A204.1 (cell line): ENCODE data around the gene TMEM248.
"Not testable (repeated sequence)": the region's sequence is repeated elsewhere in the genome, so short reads cannot be mapped to it uniquely, and the experiment has no call there.

Experiments used
- FAIRE-seq: peaks from 2 replicates; lab custom pipeline; 2012; peaks lifted over from hg19 to GRCh38; lab: Jason Lieb, UNC

Gene TMEM248

DNA sequence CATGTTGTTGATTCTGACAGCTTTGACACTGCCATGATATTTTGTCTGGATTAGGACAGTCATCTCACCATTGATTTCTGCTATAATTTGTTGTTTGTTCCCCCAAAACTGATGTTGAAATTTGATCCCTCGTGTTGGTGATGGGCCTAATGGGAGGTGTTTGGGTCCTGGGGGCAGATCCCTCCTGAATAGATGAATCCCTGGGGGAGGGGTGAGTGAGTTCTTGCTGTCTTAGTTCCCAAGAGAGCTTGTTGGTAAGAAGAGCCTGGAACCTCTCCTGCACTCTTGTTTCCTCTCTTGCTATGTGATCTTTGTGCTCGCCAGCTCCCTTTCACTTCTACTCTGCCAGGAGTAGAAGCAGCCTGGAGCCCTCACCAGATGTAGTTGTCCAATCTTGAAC lies 83.1 kb downstream of the TMEM248 start:
- FAIRE-seq = not testable (repeated sequence)

GRCh38 chr7:67006965-67007364 lies 85.9 kb downstream of the TMEM248 start:
- FAIRE-seq = no peak
